Chondrocyte (in vitro differentiated cells): ENCODE measurements around the gene LINC00237. TPM values are rescaled to one million over a fixed set of nuclear protein-coding genes. Genes with fewer than 3 reads are reported as not detected.

Source experiments
- DNase-seq: peaks from one replicate; pipeline ENCODE4 v3.0.0; 2021; ENCODE audit warnings: mixed read lengths, low spot score
- H3K27ac Mint-ChIP-seq: one replicate; pipeline ENCODE4 v1.8.0; 2021; ENCODE audit warnings: mild to moderate bottlenecking, moderate library complexity, mixed read lengths; ENCODE audit not compliant: unreplicated experiment
- H3K27me3 Mint-ChIP-seq: 2 replicates; pipeline ENCODE4 v1.8.0; 2021; ENCODE audit warnings: low read depth, mixed read lengths
- H3K36me3 Mint-ChIP-seq: 2 replicates; pipeline ENCODE4 v1.8.0; 2021; ENCODE audit warnings: low read depth, mixed read lengths
- H3K4me1 Mint-ChIP-seq: 2 replicates; pipeline ENCODE4 v1.8.0; 2021; ENCODE audit warnings: low read depth, mild to moderate bottlenecking, mixed read lengths
- H3K4me3 Mint-ChIP-seq: one replicate; pipeline ENCODE4 v1.8.0; 2021; ENCODE audit warnings: mild to moderate bottlenecking, moderate library complexity, mixed read lengths; ENCODE audit not compliant: unreplicated experiment
- H3K9me3 Mint-ChIP-seq: 2 replicates; pipeline ENCODE4 v1.8.0; 2021; ENCODE audit warnings: low read depth, mixed read lengths
- total RNA-seq: library from RNA; stranded (reverse); gene quantifications from 3 replicates; pipeline ENCODE4 v1.2.1, GENCODE V29; 2021
- TF ChIP-seq, protein P1 (sequence below): fragments of 200-600 bp; sonication (generic); IDR thresholded peaks from 2 replicates; pipeline ENCODE4 v1.5.0; 2021; ENCODE audit warnings: antibody characterized with exemption, mild to moderate bottlenecking, moderate library complexity

Gene LINC00237
- total RNA-seq, 1 donor from 2014 or later, result not detected

DNA sequence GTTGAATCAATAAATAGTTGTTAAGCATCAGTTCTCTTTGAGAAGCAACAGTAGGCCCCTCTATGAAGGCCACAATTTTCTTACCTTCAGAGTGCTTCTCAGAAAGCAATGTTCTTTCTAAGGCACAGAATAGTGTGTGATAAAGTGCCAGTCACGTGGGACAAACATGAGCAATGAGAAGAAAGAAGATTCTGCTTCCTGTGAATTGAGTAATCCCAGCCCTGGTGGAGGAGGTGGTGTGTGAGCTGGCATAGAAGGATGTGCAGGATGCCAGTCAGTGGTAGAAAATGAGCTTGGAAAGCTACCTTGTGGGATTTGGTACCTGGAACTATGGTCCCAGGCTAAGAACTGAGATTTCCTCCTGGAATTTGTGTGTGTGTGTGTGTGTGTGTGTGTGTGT, 41.4 kb upstream of the LINC00237 start:
- Mint-ChIP-seq H3K9me3 (no peaks in the 10 kb centered on the region), H3K4me1 (no peaks in the 10 kb centered on the region), H3K27me3 (no peaks in the 10 kb centered on the region), H3K4me3 (no peak overlapping the region), H3K36me3 (peaks cover 6% of the 10 kb centered on the region), H3K27ac (no peak overlapping the region)
- DNase-seq, result no peak
- TF ChIP-seq, protein P1, sequence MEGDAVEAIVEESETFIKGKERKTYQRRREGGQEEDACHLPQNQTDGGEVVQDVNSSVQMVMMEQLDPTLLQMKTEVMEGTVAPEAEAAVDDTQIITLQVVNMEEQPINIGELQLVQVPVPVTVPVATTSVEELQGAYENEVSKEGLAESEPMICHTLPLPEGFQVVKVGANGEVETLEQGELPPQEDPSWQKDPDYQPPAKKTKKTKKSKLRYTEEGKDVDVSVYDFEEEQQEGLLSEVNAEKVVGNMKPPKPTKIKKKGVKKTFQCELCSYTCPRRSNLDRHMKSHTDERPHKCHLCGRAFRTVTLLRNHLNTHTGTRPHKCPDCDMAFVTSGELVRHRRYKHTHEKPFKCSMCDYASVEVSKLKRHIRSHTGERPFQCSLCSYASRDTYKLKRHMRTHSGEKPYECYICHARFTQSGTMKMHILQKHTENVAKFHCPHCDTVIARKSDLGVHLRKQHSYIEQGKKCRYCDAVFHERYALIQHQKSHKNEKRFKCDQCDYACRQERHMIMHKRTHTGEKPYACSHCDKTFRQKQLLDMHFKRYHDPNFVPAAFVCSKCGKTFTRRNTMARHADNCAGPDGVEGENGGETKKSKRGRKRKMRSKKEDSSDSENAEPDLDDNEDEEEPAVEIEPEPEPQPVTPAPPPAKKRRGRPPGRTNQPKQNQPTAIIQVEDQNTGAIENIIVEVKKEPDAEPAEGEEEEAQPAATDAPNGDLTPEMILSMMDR, result no peak

DNA sequence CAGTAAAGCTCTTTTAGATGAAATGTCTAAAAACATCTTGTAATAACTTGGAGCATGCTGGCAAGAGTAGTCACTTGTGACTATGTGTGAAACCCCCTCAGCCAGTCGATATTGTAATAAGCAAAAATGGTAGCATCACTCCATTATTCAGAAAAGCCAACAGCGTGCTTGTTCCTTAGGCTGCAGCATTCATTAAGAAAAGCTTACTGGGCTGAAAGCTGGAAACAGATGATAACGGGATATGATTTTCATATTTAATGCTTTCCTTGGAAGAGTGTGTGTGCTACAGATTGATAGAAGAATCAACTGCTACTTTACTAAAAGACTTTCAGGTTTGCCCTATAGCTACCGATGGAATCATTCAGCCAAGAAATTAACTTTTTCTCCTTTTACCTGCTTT, 40.1 kb upstream of the LINC00237 start:
- TF ChIP-seq, protein P1, result no peak
- H3K9me3 Mint-ChIP-seq, result no peaks in the 10 kb centered on the region

DNA sequence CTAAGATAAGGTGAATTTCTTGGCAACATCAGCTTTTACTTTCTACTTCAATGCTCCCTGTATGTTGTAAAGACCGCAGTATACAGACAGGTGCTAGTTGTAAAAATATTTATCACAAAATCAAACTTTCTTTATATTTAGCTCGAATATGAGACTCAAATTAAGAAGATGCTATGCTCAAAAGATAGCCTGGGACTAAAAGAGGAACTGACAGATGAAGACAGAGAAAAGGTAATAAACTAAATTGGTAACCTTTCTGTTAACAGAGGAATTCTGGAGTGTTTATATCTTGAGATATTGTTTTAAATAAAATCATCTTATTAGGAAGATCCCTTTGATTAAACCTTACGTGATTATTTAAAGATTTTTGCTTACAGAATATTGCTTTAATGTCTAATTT, 39.3 kb upstream of the LINC00237 start:
- TF ChIP-seq, protein P1, result no peak
- Mint-ChIP-seq H3K27me3 (no peaks in the 10 kb centered on the region), H3K4me1 (no peaks in the 10 kb centered on the region), H3K9me3 (no peaks in the 10 kb centered on the region), H3K27ac (no peak overlapping the region), H3K36me3 (peaks cover 8% of the 10 kb centered on the region), H3K4me3 (no peak overlapping the region)
- DNase-seq, result no peak

More for the DNA sequence above, 40.1 kb upstream of the LINC00237 start:
- Mint-ChIP-seq H3K4me3 (no peak overlapping the region), H3K27ac (no peak overlapping the region), H3K27me3 (no peaks in the 10 kb centered on the region), H3K36me3 (peaks cover 8% of the 10 kb centered on the region), H3K4me1 (no peaks in the 10 kb centered on the region)
- DNase-seq, result no peak

DNA sequence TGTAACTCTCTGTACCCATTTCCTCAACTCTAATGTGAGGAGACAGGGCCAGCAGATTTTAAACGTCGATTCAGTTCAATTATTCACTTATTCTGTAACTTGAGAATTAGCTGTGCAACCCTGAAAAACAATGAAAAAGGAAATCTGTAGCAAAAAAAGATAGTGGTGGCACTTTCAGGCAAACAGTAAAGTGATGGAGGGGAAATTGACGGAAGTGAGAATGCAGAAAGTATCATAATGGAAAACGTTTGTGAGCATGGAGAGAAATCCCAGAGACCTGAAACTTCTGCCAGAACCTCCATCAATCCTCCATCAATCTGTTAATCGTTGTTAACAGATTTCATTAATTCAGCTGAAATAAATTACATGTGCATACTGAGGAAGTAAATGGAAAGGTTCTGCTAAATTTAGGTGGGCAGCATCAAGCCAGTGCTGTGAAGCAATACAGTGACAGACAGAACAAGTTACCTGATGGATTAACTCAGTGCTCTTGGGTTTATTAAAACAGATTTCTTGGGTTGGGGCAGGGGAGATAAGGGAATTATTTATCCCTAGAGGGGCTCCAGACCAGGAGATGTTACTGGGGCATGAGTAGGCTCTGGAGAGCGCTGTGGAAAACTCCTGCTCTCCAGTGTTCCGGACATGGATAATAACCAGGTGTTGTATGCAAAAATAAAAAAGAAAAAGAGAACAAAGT, 37.2 kb upstream of the LINC00237 start:
- Mint-ChIP-seq H3K27ac (no peak overlapping the region), H3K9me3 (no peaks in the 10 kb centered on the region), H3K36me3 (peaks cover 4% of the 10 kb centered on the region), H3K4me3 (no peak overlapping the region), H3K27me3 (no peaks in the 10 kb centered on the region), H3K4me1 (no peaks in the 10 kb centered on the region)
- TF ChIP-seq, protein P1, result no peak
- no peak for DNase-seq

DNA sequence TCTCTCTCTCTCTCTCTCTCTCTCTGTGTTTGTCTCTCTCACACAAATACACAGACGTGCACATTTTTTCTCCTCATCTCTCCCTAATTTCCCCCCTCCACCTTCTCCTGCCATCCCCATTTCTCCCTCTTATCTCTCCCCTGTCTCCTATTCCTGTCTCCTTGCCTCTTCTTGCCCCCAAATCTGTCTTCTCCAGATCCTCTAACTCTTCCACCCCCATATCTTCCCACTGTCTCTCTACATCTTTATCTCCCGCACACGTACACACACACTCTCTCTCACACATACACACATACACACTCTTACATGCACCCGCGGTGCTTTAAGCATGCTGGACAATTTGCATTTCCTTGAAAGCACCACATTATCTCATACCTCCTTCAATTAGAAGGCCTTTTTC, 35.7 kb upstream of the LINC00237 start:
- TF ChIP-seq, protein P1, result no peak
- DNase-seq, result no peak
- Mint-ChIP-seq H3K4me1 (no peaks in the 10 kb centered on the region), H3K27ac (no peak overlapping the region), H3K4me3 (no peak overlapping the region), H3K9me3 (no peaks in the 10 kb centered on the region), H3K36me3 (peaks cover 4% of the 10 kb centered on the region), H3K27me3 (no peaks in the 10 kb centered on the region)
